Measurements from ENCODE around the gene ZCCHC14.

Gene ZCCHC14

DNA sequence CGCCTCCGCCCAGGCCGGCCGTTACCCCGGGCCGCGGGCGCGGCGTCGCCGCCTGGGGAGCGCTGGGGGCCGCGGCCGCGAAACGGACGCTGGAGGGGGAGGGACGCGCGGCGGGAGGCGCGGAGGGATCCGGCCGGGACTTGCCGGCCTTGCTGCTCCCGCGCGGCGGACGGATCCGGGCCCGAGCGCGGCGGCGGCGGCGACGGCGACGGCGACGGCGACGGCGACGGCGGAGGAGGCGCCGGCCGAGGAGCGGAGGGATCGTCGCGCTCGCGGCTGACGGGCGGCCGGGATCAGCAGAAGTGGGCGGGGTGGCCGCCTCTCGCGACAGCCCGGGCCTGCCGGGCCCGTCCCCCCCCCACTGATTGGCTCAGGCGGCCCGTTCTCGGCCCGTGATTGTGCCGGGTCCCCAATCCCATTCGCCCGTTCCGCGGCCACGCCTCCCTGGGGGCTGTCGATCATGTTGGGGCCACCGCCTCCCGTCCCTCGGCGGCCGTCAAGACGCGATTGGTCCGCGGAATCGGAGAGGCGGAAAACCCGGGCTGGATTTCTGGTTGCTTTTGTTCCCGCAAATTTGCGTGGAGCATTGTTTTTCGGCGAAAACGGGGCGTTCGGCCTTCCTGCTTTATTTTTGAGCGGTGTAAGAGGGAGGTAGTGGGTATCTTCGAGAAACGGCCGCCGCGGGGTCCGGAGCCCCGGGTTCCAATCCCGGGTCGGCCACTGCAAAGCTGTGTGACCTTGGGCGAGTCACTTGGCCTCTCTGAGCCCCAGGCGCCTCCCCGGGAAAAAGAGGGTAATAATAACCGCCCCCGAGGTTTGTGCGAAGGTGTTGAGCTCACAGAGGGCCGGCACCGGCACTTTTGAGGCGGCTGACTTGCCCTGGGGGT, at the start of gene ZCCHC14:
ZCCHC14 (minus strand) TSS at position 304 of the 887 bp plus-strand sequence. CDS start 786 bp downstream, outside the sequence.
- Histone ChIP-seq H3K9ac (ENCODE audit: low read depth, low read length) (peak within 1 kb of the TSS; percentile 37), H3K9me3 (ENCODE audit: control insufficient read depth, insufficient read depth, low read length) (no peaks in the 10 kb centered on the region)

DNA sequence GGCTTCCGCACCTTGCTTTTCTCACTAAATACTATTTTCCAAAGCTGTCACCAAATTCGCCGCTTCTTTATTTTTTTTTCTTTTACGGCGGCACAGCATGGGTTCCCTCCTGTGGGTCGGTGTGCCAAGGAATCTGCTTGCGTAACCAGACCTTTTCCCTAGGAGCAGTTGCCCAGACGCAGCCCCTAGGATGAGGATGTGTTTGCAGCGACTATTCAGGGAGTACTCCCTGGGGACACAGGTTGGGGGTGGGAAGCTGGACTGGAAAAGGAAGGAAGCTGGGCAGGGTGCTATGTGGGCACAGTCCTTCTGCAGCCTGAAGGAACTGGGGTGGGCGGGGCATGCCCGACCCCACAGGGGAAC, 49.0 kb upstream of the ZCCHC14 start:
- Histone ChIP-seq H3K27me3 (ENCODE audit: control insufficient read depth, insufficient read depth, low read length) (no peaks in the 10 kb centered on the region), H3K4me3 (ENCODE audit: low read depth, low read length) (no peak overlapping the region), H3K4me1 (ENCODE audit: control insufficient read depth, insufficient read depth, low read length) (no peaks in the 10 kb centered on the region), H3K9ac (ENCODE audit: low read depth, low read length) (no peak overlapping the region), H3K36me3 (ENCODE audit: control insufficient read depth, insufficient read depth, low read length) (no peaks in the 10 kb centered on the region), H3K9me3 (ENCODE audit: control insufficient read depth, insufficient read depth, low read length) (no peaks in the 10 kb centered on the region)

More for the DNA sequence above, at the start of gene ZCCHC14:
- H3K36me3 ChIP-seq (ENCODE audit: control insufficient read depth, insufficient read depth, low read length) = no peaks in the 10 kb centered on the region
- no peaks in the 10 kb centered on the region for H3K27me3 ChIP-seq (ENCODE audit: control insufficient read depth, insufficient read depth, low read length)
- peak within 1 kb of the TSS; percentile 53 for H3K4me3 ChIP-seq (ENCODE audit: low read depth, low read length)
- no peaks in the 10 kb centered on the region for H3K4me1 ChIP-seq (ENCODE audit: control insufficient read depth, insufficient read depth, low read length)

DNA sequence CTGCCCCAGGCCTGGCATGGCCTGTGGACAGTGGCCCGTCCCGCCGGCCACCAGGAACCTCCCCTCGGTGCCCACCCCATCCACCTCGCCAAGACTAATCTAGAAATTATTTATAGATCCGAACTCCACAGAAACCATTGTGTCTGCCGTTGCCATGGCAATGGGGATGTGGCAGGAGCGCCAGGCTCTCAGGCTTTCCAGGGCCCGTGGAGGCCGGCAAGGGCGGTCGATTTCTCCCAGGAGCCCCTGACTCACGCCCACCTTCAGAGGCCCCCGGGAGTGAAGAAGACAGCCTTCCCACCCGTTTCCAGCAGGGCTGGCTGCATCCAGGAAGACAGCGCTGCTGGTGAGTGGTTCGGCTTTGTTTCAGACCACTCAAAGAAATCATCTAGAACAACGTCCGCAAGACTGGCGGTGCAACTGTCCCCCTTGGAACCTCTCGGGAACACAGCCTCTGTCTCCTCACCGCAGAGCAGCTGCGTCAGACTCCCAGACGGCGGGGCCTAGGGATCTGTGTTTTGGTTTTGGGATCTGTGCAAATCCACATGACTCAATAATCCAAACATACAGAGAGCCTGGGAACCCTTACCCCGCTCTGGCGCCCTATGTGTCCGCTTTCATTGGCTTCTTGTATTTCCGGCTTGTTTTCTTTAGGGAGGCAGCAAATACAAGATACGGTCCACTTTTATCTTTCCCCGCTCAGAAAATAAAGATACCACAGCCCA, 48.5 kb upstream of the ZCCHC14 start:
- no peaks in the 10 kb centered on the region for H3K27me3 ChIP-seq (ENCODE audit: control insufficient read depth, insufficient read depth, low read length)
- no peaks in the 10 kb centered on the region for H3K9me3 ChIP-seq (ENCODE audit: control insufficient read depth, insufficient read depth, low read length)
- H3K36me3 ChIP-seq (ENCODE audit: control insufficient read depth, insufficient read depth, low read length) = no peaks in the 10 kb centered on the region
- no peak overlapping the region for H3K4me3 ChIP-seq (ENCODE audit: low read depth, low read length)
- H3K9ac ChIP-seq (ENCODE audit: low read depth, low read length) = no peak overlapping the region
- H3K4me1 ChIP-seq (ENCODE audit: control insufficient read depth, insufficient read depth, low read length) = no peaks in the 10 kb centered on the region

DNA sequence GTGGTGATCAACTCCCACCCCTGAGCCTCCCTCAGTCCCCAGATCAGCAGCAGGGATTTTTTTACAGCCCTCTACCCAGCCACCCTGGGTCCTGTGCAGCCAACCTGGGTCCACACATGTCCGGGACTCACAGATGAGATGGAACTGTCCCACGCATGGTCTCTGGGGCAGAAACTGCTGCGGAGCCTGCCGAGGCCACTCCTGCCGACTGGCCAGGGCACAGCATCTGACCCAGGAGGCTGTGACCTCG, 48.0 kb upstream of the ZCCHC14 start:
- no peak overlapping the region for H3K4me3 ChIP-seq (ENCODE audit: low read depth, low read length)
- no peaks in the 10 kb centered on the region for H3K27me3 ChIP-seq (ENCODE audit: control insufficient read depth, insufficient read depth, low read length)
- H3K9ac ChIP-seq (ENCODE audit: low read depth, low read length) = no peak overlapping the region

DNA sequence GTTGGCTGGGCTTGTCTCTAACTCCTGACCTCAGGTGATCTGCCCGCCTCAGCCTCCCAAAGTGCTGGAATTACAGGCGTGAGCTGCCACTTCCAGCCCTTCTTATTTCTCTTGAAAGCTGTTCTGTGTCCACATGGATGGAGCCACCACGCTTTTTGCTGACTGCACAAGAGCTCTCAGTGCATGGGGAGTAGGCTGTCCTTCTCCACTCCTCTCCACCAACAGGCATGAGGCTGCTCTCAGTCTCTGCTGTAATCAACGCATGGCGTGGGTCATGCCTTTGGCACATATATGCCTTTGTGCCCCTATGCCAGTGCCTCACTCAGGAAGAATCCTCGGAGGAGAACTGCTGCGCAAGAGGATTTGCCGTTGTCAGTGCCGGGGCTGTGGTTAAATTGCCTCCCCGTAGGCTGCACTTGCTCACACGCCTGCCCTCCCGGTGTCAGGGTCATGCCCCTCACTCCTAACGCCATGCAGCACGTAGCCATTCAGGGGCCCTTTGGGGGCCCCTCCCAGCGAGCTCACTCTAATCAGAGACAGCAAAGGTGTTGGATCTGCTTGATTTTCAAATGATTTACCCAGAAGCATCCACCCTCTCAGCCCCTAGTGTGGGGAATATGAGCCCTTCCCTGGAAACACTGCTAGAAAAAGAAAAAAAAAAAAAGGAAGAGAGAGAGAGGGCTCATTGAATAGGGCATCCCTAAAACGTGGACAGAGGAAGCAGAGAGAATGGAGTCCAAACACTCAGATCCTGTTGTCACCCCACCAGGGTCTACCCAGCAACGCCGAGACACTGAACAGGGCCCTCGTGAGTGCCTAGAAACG, 47.5 kb upstream of the ZCCHC14 start:
- no peaks in the 10 kb centered on the region for H3K27me3 ChIP-seq (ENCODE audit: control insufficient read depth, insufficient read depth, low read length)
- no peak overlapping the region for H3K9ac ChIP-seq (ENCODE audit: low read depth, low read length)
- H3K9me3 ChIP-seq (ENCODE audit: control insufficient read depth, insufficient read depth, low read length) = no peaks in the 10 kb centered on the region
- H3K36me3 ChIP-seq (ENCODE audit: control insufficient read depth, insufficient read depth, low read length) = no peaks in the 10 kb centered on the region
- no peak overlapping the region for H3K4me3 ChIP-seq (ENCODE audit: low read depth, low read length)
- no peaks in the 10 kb centered on the region for H3K4me1 ChIP-seq (ENCODE audit: control insufficient read depth, insufficient read depth, low read length)

More for the DNA sequence above, 48.0 kb upstream of the ZCCHC14 start:
- Histone ChIP-seq H3K36me3 (ENCODE audit: control insufficient read depth, insufficient read depth, low read length) (no peaks in the 10 kb centered on the region), H3K4me1 (ENCODE audit: control insufficient read depth, insufficient read depth, low read length) (no peaks in the 10 kb centered on the region), H3K9me3 (ENCODE audit: control insufficient read depth, insufficient read depth, low read length) (no peaks in the 10 kb centered on the region)

DNA sequence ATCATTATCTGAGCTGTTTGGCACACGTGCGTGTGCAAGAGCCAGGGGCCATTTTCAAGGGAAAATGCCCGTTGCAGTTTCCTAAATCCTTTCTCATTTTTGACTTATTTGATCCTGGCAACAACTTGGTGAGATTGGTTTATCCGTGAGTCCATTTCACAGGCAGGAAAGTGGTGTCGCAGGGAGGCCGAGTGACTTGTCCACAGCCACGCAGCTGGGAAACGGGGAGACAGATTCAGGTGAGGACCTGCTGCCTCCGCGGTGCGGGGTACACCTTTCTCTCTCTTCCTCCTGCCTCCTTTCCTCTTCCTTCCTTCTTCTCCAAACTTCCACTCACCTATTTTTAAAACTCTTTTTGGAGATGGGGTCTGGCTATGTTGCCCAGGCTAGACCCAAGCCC, 46.3 kb upstream of the ZCCHC14 start:
- H3K9ac ChIP-seq (ENCODE audit: low read depth, low read length) = no peak overlapping the region
- H3K36me3 ChIP-seq (ENCODE audit: control insufficient read depth, insufficient read depth, low read length) = no peaks in the 10 kb centered on the region
- no peaks in the 10 kb centered on the region for H3K27me3 ChIP-seq (ENCODE audit: control insufficient read depth, insufficient read depth, low read length)

DNA sequence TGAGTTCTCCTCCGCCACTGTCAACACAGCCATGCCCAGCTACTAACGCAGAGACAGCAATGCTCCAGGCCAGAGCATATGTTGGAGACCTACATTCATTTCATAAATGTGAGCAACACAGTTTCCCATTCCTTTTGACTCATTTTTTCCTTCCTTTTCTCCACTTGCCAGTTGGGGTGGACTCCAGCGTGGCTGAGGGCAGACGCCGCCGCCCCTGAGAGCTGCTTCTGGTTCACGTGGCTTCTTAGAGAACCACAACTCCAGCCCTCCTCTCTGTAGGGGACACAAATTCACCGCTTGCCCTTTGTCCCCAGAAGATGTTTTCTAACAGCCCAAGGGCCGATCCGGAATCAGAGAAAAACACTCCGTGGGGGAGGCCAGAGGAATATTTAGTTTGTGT, 45.8 kb upstream of the ZCCHC14 start:
- Histone ChIP-seq H3K36me3 (ENCODE audit: control insufficient read depth, insufficient read depth, low read length) (no peaks in the 10 kb centered on the region), H3K9ac (ENCODE audit: low read depth, low read length) (no peak overlapping the region)

More for the DNA sequence above, 46.3 kb upstream of the ZCCHC14 start:
- Histone ChIP-seq H3K4me3 (ENCODE audit: low read depth, low read length) (no peak overlapping the region), H3K9me3 (ENCODE audit: control insufficient read depth, insufficient read depth, low read length) (no peaks in the 10 kb centered on the region), H3K4me1 (ENCODE audit: control insufficient read depth, insufficient read depth, low read length) (no peaks in the 10 kb centered on the region)

DNA sequence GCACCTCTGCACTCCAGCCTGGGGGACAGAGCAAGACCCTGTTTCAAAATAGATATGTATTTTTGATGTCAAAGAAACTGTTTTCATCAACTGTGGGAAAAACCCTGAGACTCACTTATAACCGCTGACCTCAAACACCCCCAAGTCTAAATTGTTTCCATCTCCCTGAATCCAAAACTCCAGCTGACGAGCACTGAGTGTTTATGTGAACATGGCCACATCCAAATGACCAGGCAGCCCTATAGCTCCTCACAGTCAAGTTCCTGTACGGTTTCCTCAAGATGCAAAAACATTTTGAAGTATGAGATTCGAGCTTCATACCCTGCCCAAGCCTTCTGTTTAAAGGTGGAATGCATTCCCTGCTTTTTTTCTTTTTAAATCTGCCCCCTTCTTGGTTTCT, 45.3 kb upstream of the ZCCHC14 start:
- H3K9me3 ChIP-seq (ENCODE audit: control insufficient read depth, insufficient read depth, low read length) = no peaks in the 10 kb centered on the region
- H3K36me3 ChIP-seq (ENCODE audit: control insufficient read depth, insufficient read depth, low read length) = no peaks in the 10 kb centered on the region
- H3K4me3 ChIP-seq (ENCODE audit: low read depth, low read length) = no peak overlapping the region
- H3K4me1 ChIP-seq (ENCODE audit: control insufficient read depth, insufficient read depth, low read length) = no peaks in the 10 kb centered on the region
- no peak overlapping the region for H3K9ac ChIP-seq (ENCODE audit: low read depth, low read length)
- H3K27me3 ChIP-seq (ENCODE audit: control insufficient read depth, insufficient read depth, low read length) = no peaks in the 10 kb centered on the region

More for the DNA sequence above, 45.8 kb upstream of the ZCCHC14 start:
- no peaks in the 10 kb centered on the region for H3K9me3 ChIP-seq (ENCODE audit: control insufficient read depth, insufficient read depth, low read length)
- no peak overlapping the region for H3K4me3 ChIP-seq (ENCODE audit: low read depth, low read length)
- H3K27me3 ChIP-seq (ENCODE audit: control insufficient read depth, insufficient read depth, low read length) = no peaks in the 10 kb centered on the region
- no peaks in the 10 kb centered on the region for H3K4me1 ChIP-seq (ENCODE audit: control insufficient read depth, insufficient read depth, low read length)

DNA sequence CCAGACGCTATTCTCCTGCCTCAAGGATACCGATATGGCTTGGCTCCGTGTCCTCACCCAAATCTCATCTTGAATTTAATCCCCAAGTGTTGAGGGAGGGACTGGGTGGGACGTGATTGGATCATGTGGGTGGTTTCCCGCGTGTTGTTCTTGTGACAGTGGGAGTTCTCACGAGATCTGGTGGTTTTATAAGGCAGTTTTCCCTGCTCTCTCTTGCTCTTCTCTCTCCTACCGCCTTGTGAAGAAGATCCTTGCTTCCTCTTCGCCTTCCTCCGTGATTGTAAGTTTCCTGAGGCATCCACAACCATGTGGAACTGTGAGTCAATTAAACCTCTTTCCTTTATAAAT, 43.9 kb upstream of the ZCCHC14 start:
- no peak overlapping the region for H3K9ac ChIP-seq (ENCODE audit: low read depth, low read length)
- peak overlapping the region; percentile 33 for H3K4me3 ChIP-seq (ENCODE audit: low read depth, low read length)
- H3K27me3 ChIP-seq (ENCODE audit: control insufficient read depth, insufficient read depth, low read length) = no peaks in the 10 kb centered on the region
- no peaks in the 10 kb centered on the region for H3K9me3 ChIP-seq (ENCODE audit: control insufficient read depth, insufficient read depth, low read length)
- H3K36me3 ChIP-seq (ENCODE audit: control insufficient read depth, insufficient read depth, low read length) = no peaks in the 10 kb centered on the region
- no peaks in the 10 kb centered on the region for H3K4me1 ChIP-seq (ENCODE audit: control insufficient read depth, insufficient read depth, low read length)

DNA sequence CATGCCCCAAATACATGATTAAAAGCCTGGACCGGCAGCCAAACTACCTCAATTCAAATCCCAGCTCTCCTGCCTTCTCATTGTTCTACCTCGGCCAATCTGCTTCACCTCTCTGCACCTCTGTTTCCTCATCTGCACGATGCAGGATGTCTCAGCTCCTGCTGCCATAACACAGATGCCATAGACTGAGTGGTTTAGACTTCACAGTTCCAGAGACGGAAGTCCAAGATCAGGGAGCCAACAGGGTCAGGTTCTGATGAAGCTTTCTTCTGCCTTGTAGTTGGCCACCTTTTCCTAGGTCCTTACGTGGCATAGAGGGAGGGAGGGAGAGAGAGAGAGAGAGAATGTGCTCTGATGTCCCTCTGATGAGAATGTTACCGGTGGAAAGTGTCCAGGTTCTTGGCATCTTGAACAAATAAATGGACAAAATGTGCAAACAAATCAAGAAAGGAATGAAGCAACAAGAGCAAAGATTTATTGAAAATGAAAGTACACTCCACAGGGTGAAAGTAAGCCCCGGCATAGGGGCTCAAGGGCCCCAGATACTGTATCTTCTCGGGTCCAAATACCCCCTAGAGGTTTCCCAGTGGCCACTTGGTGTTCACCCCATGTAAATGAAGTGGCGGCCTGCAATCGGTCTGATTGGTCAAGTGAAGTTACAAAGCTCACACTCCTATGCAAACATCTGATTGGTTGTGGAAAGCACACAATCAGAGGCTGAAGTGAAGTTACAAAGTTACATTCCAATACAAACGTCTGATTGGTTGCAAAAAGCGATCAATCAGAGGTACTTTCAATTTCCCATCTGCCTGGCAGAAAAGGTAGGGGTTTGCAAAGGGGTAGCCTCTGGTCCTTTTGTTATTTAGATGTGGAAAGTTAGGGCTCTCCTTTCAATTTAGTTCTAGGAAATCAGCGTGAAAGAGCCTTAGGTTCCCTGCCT, 43.3 kb upstream of the ZCCHC14 start:
- Histone ChIP-seq H3K9ac (ENCODE audit: low read depth, low read length) (no peak overlapping the region), H3K4me3 (ENCODE audit: low read depth, low read length) (peak overlapping the region; percentile 33), H3K9me3 (ENCODE audit: control insufficient read depth, insufficient read depth, low read length) (no peaks in the 10 kb centered on the region), H3K36me3 (ENCODE audit: control insufficient read depth, insufficient read depth, low read length) (peaks cover 2% of the 10 kb centered on the region), H3K4me1 (ENCODE audit: control insufficient read depth, insufficient read depth, low read length) (no peaks in the 10 kb centered on the region), H3K27me3 (ENCODE audit: control insufficient read depth, insufficient read depth, low read length) (no peaks in the 10 kb centered on the region)

DNA sequence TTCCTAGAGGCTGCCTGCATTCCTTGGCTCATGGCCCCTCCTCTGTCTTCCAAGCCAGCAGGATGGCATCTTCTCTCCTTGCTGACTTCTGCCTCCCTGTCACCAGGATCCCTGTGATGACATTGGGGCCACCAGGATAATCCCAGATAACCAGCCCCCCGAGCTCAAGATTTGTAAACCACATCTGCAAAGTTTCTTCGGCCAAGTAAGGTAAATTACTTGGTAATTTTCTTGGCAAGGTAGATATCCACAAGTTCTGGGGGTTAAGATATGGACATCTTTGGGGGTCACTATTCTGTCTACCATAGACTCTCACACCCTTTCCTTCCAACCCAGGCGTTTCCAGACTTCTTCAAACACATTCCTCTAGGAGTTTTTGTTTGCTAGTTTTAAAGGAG, 42.6 kb upstream of the ZCCHC14 start:
- no peaks in the 10 kb centered on the region for H3K4me1 ChIP-seq (ENCODE audit: control insufficient read depth, insufficient read depth, low read length)
- no peaks in the 10 kb centered on the region for H3K27me3 ChIP-seq (ENCODE audit: control insufficient read depth, insufficient read depth, low read length)
- no peaks in the 10 kb centered on the region for H3K9me3 ChIP-seq (ENCODE audit: control insufficient read depth, insufficient read depth, low read length)
- H3K4me3 ChIP-seq (ENCODE audit: low read depth, low read length) = no peak overlapping the region
- peaks cover 2% of the 10 kb centered on the region for H3K36me3 ChIP-seq (ENCODE audit: control insufficient read depth, insufficient read depth, low read length)
- no peak overlapping the region for H3K9ac ChIP-seq (ENCODE audit: low read depth, low read length)

All from iPS-15b (cell line).